GM19468 (cell line): Measurements from ENCODE around the gene IL1RN.

Source experiments
- ATAC-seq: cut with Tn5 transposase; IDR thresholded peaks from one replicate; pipeline ENCODE4 v1.9.1; 2021; ENCODE audit warnings: mild to moderate bottlenecking, moderate library complexity, moderate number of reproducible peaks; ENCODE audit not compliant: unreplicated experiment; ENCODE audit errors: extremely low read depth

IL1RN gene

GRCh38 chr2:113124984-113125855 is 2.2 kb upstream of the IL1RN start:
- ATAC-seq, result no peak

- no peak for ATAC-seq
Measured at GRCh38 chr2:113127646-113128570, 510 bp downstream of the IL1RN start.

- ATAC-seq, result no peak
Measured at GRCh38 chr2:113129519-113130078, 2.2 kb downstream of the IL1RN start.

GRCh38 chr2:113131352-113132185 is 4.2 kb downstream of the IL1RN start:
- ATAC-seq, result no peak

- ATAC-seq, result no peak
Measured at GRCh38 chr2:113132414-113133021, 5.1 kb downstream of the IL1RN start.

- no peak for ATAC-seq
Measured at GRCh38 chr2:113133704-113134598, 6.6 kb downstream of the IL1RN start.

GRCh38 chr2:113134717-113135116 is 7.3 kb downstream of the IL1RN start:
- no peak for ATAC-seq

GRCh38 chr2:113135317-113135716 is 7.9 kb downstream of the IL1RN start:
- no peak for ATAC-seq

GRCh38 chr2:113136828-113137775 is 9.7 kb downstream of the IL1RN start:
- ATAC-seq, result no peak

GRCh38 chr2:113137827-113138226 is 10.4 kb downstream of the IL1RN start:
- no peak for ATAC-seq

- ATAC-seq, result no peak
Measured at GRCh38 chr2:113138428-113139322, 11.3 kb downstream of the IL1RN start.

- ATAC-seq, result no peak
Measured at GRCh38 chr2:113141451-113141850, 14.1 kb downstream of the IL1RN start.

- ATAC-seq, result no peak
Measured at GRCh38 chr2:113142290-113142689, 14.9 kb downstream of the IL1RN start.

- ATAC-seq, result no peak
Measured at GRCh38 chr2:113144259-113144658, 16.9 kb downstream of the IL1RN start.

- ATAC-seq, result no peak
Measured at GRCh38 chr2:113148606-113149552, 21.5 kb downstream of the IL1RN start.
